Loucy (cell line): ENCODE data around the gene AMBRA1.

Experiments used
- H2AFZ ChIP-seq: fragments of 200-600 bp; sonication (generic); 2 replicates; pipeline ENCODE4 v1.6.0; 2016; ENCODE audit warnings: antibody characterized with exemption, mild to moderate bottlenecking, low read length, moderate library complexity
- H3F3A ChIP-seq: fragments of 200-600 bp; 2 replicates; pipeline ENCODE4 v1.6.0; 2016; ENCODE audit warnings: antibody characterized with exemption, low read depth, mild to moderate bottlenecking
- H3K27me3 ChIP-seq: fragments of 200-600 bp; sonication (generic); 2 replicates; pipeline ENCODE4 v1.6.1; 2014; ENCODE audit warnings: low read length, mild to moderate bottlenecking; ENCODE audit not compliant: insufficient read depth, poor library complexity, severe bottlenecking
- H3K36me3 ChIP-seq: fragments of 200-600 bp; sonication (generic); 2 replicates; pipeline ENCODE4 v1.6.1; 2016; ENCODE audit warnings: low read length; ENCODE audit not compliant: insufficient read depth
- H3K4me1 ChIP-seq: fragments of 200-600 bp; sonication (generic); 2 replicates; pipeline ENCODE4 v1.5.1; 2014; ENCODE audit warnings: low read length, mild to moderate bottlenecking; ENCODE audit not compliant: insufficient read depth, poor library complexity, severe bottlenecking
- H3K4me2 ChIP-seq: fragments of 200-600 bp; sonication (generic); 2 replicates; pipeline ENCODE4 v1.6.0; 2014; ENCODE audit warnings: antibody characterized with exemption, low read length, low read depth, mild to moderate bottlenecking; ENCODE audit not compliant: poor library complexity, severe bottlenecking
- H3K4me3 ChIP-seq: fragments of 200-600 bp; sonication (generic); 2 replicates; pipeline ENCODE4 v1.5.1; 2014; ENCODE audit warnings: low read length, mild to moderate bottlenecking, mixed read lengths; ENCODE audit not compliant: poor library complexity, severe bottlenecking
- H3K79me2 ChIP-seq: fragments of 200-600 bp; sonication (generic); 2 replicates; pipeline ENCODE4 v1.6.1; 2014; ENCODE audit warnings: low read length; ENCODE audit not compliant: insufficient read depth
- H3K9ac ChIP-seq: fragments of 200-600 bp; sonication (generic); 2 replicates; pipeline ENCODE4 v1.6.0; 2014; ENCODE audit warnings: mild to moderate bottlenecking, low read depth, low read length, moderate library complexity; ENCODE audit not compliant: poor library complexity, severe bottlenecking
- H3K9me2 ChIP-seq: fragments of 200-600 bp; sonication (generic); replicated peaks from 2 replicates; pipeline ENCODE4 v1.6.1; 2016; ENCODE audit warnings: low read depth, low read length, mixed read lengths
- H3K9me3 ChIP-seq: fragments of 200-600 bp; sonication (generic); 2 replicates; pipeline ENCODE4 v1.6.1; 2014; ENCODE audit warnings: mild to moderate bottlenecking, antibody characterized with exemption, low read length, low read depth; ENCODE audit not compliant: insufficient read depth
- H4K20me1 ChIP-seq: fragments of 200-600 bp; sonication (generic); 2 replicates; pipeline ENCODE4 v1.6.0; 2014; ENCODE audit warnings: antibody characterized with exemption, low read length, mild to moderate bottlenecking; ENCODE audit not compliant: insufficient read depth, poor library complexity, severe bottlenecking
- CTCF ChIP-seq: fragments of 200-600 bp; sonication (generic); conservative IDR thresholded peaks from 2 replicates; pipeline ENCODE4 v1.5.1; 2014; ENCODE audit warnings: mild to moderate bottlenecking, antibody characterized with exemption, low read length
- EZH2phosphoT487 ChIP-seq: fragments of 200-600 bp; IDR thresholded peaks from 2 replicates; pipeline ENCODE4 v1.6.1; 2018; ENCODE audit warnings: antibody characterized with exemption, mild to moderate bottlenecking, moderate library complexity, borderline replicate concordance

Gene AMBRA1

GRCh38 chr11:46511342-46511741, 82.5 kb downstream of the AMBRA1 start:
- H3K27me3 ChIP-seq: no peaks in the 10 kb centered on the region
- H3K4me3 ChIP-seq: no peak overlapping the region
- H3K9ac ChIP-seq: no peak overlapping the region
- peaks cover 31% of the 10 kb centered on the region; the same call in 1 of the 2 replicates for H3K79me2 ChIP-seq
- H3F3A ChIP-seq: no peaks in the 10 kb centered on the region
- no peaks in the 10 kb centered on the region for H3K4me1 ChIP-seq
- H3K9me3 ChIP-seq: no peaks in the 10 kb centered on the region
- H2AFZ ChIP-seq: no peak overlapping the region
- no peaks in the 10 kb centered on the region for H4K20me1 ChIP-seq
- peaks cover 25% of the 10 kb centered on the region; the same call in 1 of the 2 replicates for H3K36me3 ChIP-seq
- H3K9me2 ChIP-seq: no peaks in the 10 kb centered on the region
- H3K4me2 ChIP-seq: no peak overlapping the region
- TF ChIP-seq EZH2phosphoT487 (no peak), CTCF (no peak)

- Histone ChIP-seq H3F3A (no peaks in the 10 kb centered on the region), H3K9me3 (no peaks in the 10 kb centered on the region), H3K36me3 (peaks cover 52% of the 10 kb centered on the region; the same call in 1 of the 2 replicates), H3K9ac (no peak overlapping the region), H2AFZ (no peak overlapping the region), H3K9me2 (no peaks in the 10 kb centered on the region), H3K4me1 (no peaks in the 10 kb centered on the region), H4K20me1 (no peaks in the 10 kb centered on the region), H3K79me2 (peaks cover 8% of the 10 kb centered on the region; the same call in 1 of the 2 replicates), H3K4me2 (no peak overlapping the region), H3K4me3 (no peak overlapping the region), H3K27me3 (no peaks in the 10 kb centered on the region)
- no peak for TF ChIP-seq CTCF
- TF ChIP-seq EZH2phosphoT487: no peak
These were observed 85.5 kb downstream of the AMBRA1 start for GRCh38 chr11:46508360-46508759.

GRCh38 chr11:46506483-46506791, 87.4 kb downstream of the AMBRA1 start:
- no peaks in the 10 kb centered on the region for H3K4me1 ChIP-seq
- H4K20me1 ChIP-seq: no peaks in the 10 kb centered on the region
- H2AFZ ChIP-seq: no peak overlapping the region
- no peak overlapping the region for H3K4me2 ChIP-seq
- TF ChIP-seq EZH2phosphoT487 (no peak), CTCF (no peak)
- H3K9me2 ChIP-seq: no peaks in the 10 kb centered on the region
- H3K79me2 ChIP-seq: no peaks in the 10 kb centered on the region
- H3K4me3 ChIP-seq: no peak overlapping the region
- peaks cover 48% of the 10 kb centered on the region; the same call in 1 of the 2 replicates for H3K36me3 ChIP-seq
- no peak overlapping the region for H3K9ac ChIP-seq
- no peaks in the 10 kb centered on the region for H3F3A ChIP-seq
- no peaks in the 10 kb centered on the region for H3K27me3 ChIP-seq
- H3K9me3 ChIP-seq: no peaks in the 10 kb centered on the region
